22Rv1 (cell line): ENCODE measurements around the gene TMEM163.

Experiments used
- ZFX ChIP-seq: fragments of 450-650 bp; IDR thresholded peaks from 2 replicates; pipeline ENCODE4 v1.6.1; 2017; ENCODE audit warnings: antibody characterized with exemption, borderline replicate concordance
- TF ChIP-seq, protein P1 (sequence below): fragments of 450-650 bp; IDR thresholded peaks from 2 replicates; pipeline ENCODE4 v1.5.1; 2017; ENCODE audit warnings: mild to moderate bottlenecking

- TF ChIP-seq, protein P1, sequence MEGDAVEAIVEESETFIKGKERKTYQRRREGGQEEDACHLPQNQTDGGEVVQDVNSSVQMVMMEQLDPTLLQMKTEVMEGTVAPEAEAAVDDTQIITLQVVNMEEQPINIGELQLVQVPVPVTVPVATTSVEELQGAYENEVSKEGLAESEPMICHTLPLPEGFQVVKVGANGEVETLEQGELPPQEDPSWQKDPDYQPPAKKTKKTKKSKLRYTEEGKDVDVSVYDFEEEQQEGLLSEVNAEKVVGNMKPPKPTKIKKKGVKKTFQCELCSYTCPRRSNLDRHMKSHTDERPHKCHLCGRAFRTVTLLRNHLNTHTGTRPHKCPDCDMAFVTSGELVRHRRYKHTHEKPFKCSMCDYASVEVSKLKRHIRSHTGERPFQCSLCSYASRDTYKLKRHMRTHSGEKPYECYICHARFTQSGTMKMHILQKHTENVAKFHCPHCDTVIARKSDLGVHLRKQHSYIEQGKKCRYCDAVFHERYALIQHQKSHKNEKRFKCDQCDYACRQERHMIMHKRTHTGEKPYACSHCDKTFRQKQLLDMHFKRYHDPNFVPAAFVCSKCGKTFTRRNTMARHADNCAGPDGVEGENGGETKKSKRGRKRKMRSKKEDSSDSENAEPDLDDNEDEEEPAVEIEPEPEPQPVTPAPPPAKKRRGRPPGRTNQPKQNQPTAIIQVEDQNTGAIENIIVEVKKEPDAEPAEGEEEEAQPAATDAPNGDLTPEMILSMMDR: no peak
- TF ChIP-seq ZFX: no peak
Measured at GRCh38 chr2:134739236-134739878, 20.6 kb upstream of the TMEM163 start.
